ENCODE results near the gene AMBN. TPM values are rescaled to one million over a fixed set of nuclear protein-coding genes. Genes with fewer than 3 reads are reported as not detected.
"Not testable (repeated sequence)": the region's sequence is repeated elsewhere in the genome, so short reads cannot be mapped to it uniquely, and the experiment has no call there.

AMBN gene
- total and polyA plus RNA-seq, 3 experiments from 2014 or later = not detected

DNA sequence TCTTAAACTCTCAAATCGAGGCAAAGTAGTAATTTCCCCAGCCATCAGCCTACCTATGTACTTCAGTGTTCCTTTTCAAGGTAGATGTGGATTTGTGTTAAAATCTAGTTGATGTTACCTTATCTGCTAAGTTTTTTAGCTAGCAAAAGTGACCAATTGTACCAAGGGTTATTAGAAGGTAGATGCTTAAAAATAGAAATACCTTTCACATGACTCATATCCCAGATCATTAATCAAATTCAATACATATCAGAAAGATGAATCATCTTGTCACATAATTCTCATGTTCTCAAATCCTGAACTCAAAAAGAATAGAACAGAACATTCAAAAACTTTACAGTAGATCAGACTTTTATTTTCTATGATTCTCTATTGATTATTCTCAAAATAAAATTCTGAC, 40.0 kb downstream of the AMBN start:
- Mint-ChIP-seq H3K36me3 (no peaks in the 10 kb centered on the region), H3K4me3 (no peak overlapping the region), H3K4me1 (peaks cover 0 to 9% (median 2%) of the 10 kb centered on the region in 3 donors), H3K27ac (no peak overlapping the region), H3K9me3 (no peaks in the 10 kb centered on the region), H3K27me3 (peaks cover 5 to 21% of the 10 kb centered on the region in 2 donors)
- Histone ChIP-seq H3K36me3 (ENCODE audit: insufficient read depth, low read length) (no peaks in the 10 kb centered on the region), H3K4me1 (ENCODE audit: insufficient read depth, low read length) (no peaks in the 10 kb centered on the region), H3K27me3 (ENCODE audit: insufficient read depth, low read length, poor library complexity, severe bottlenecking) (no peaks in the 10 kb centered on the region), H3K9me3 (ENCODE audit: low read length) (no peaks in the 10 kb centered on the region), H3K27ac (ENCODE audit: low read depth, low read length) (no peak overlapping the region), H3K4me3 (ENCODE audit: low read length) (no peak overlapping the region)
- ChIA-PET POLR2A (no interaction called here), CTCF (no interaction called here)
- no peak for DNase-seq

GRCh38 chr4:70634482-70634881, 42.4 kb downstream of the AMBN start:
- no peak for DNase-seq
- H3K27me3 Mint-ChIP-seq = peaks cover 7 to 21% of the 10 kb centered on the region in 2 donors
- Histone ChIP-seq H3K4me3 (ENCODE audit: low read length) (no peak overlapping the region), H3K4me1 (ENCODE audit: insufficient read depth, low read length) (no peaks in the 10 kb centered on the region), H3K27me3 (ENCODE audit: insufficient read depth, low read length, poor library complexity, severe bottlenecking) (no peaks in the 10 kb centered on the region), H3K9me3 (ENCODE audit: low read length) (no peaks in the 10 kb centered on the region), H3K27ac (ENCODE audit: low read depth, low read length) (no peak overlapping the region), H3K36me3 (ENCODE audit: insufficient read depth, low read length) (no peaks in the 10 kb centered on the region)
- peaks cover 0 to 3% (median 0%) of the 10 kb centered on the region in 3 donors for H3K4me1 Mint-ChIP-seq
- no peaks in the 10 kb centered on the region for H3K9me3 Mint-ChIP-seq
- ChIA-PET CTCF (interaction anchor here (1.5 kb wide), 1 partner anchor 18 kb away, joined by 3 read pairs; no protein-coding TSS in a partner anchor), POLR2A (no interaction called here)
- no peak overlapping the region for H3K27ac Mint-ChIP-seq
- H3K36me3 Mint-ChIP-seq = no peaks in the 10 kb centered on the region
- no peak overlapping the region for H3K4me3 Mint-ChIP-seq

DNA sequence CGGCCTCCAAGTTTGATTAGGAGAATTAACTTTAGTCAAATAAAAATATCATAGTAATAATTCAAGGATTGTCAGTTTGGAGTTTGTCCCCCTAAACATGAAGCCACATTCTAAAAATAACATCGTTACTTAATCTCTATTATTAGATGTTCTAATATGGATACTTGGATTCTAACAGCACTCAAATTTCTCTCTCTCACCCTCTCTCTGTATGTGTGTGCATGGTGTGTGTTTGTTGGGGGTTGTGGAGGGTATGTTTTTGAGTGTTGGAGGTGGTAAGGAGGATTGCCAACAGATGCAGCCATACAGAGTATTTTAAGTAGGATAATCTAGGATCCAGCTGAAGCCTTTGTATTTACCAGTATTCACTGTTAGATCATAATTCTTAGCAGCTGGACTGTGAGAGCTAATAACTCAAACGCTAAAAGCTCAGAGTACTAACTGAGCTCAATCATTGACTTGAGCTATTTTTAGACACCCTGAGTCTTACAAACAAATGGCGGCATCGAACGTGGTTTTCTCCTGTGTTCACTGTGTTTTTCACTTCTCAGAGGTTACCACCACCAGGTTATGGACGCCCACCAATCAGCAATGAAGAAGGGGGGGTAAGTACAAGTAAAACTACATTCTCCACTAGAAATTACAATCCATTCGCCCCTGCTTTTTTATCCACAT, 45.3 kb downstream of the AMBN start:
- no peaks in the 10 kb centered on the region for H3K9me3 Mint-ChIP-seq
- Histone ChIP-seq H3K4me1 (ENCODE audit: insufficient read depth, low read length) (no peaks in the 10 kb centered on the region), H3K9me3 (ENCODE audit: low read length) (no peaks in the 10 kb centered on the region), H3K27ac (ENCODE audit: low read depth, low read length) (no peak overlapping the region), H3K4me3 (ENCODE audit: low read length) (no peak overlapping the region), H3K36me3 (ENCODE audit: insufficient read depth, low read length) (no peaks in the 10 kb centered on the region), H3K27me3 (ENCODE audit: insufficient read depth, low read length, poor library complexity, severe bottlenecking) (no peaks in the 10 kb centered on the region)
- peaks cover 7 to 29% of the 10 kb centered on the region in 2 donors for H3K27me3 Mint-ChIP-seq
- ChIA-PET POLR2A (interaction anchor here (0.7 kb wide), 1 partner anchor 212 kb away, joined by 10 read pairs; no protein-coding TSS in a partner anchor), CTCF (no interaction called here)
- no peaks in the 10 kb centered on the region for H3K36me3 Mint-ChIP-seq
- H3K4me3 Mint-ChIP-seq = no peak overlapping the region
- H3K4me1 Mint-ChIP-seq = no peaks in the 10 kb centered on the region
- H3K27ac Mint-ChIP-seq = no peak overlapping the region
- no peak for DNase-seq

GRCh38 chr4:70640192-70640591, 48.1 kb downstream of the AMBN start:
- Histone ChIP-seq H3K36me3 (ENCODE audit: insufficient read depth, low read length) (no peaks in the 10 kb centered on the region), H3K4me3 (ENCODE audit: low read length) (no peak overlapping the region), H3K4me1 (ENCODE audit: insufficient read depth, low read length) (no peaks in the 10 kb centered on the region), H3K27me3 (ENCODE audit: insufficient read depth, low read length, poor library complexity, severe bottlenecking) (no peaks in the 10 kb centered on the region), H3K9me3 (ENCODE audit: low read length) (no peaks in the 10 kb centered on the region), H3K27ac (ENCODE audit: low read depth, low read length) (no peak overlapping the region)
- ChIA-PET POLR2A (no interaction called here), CTCF (interaction anchor here (0.9 kb wide), 1 partner anchor 12 kb away, joined by 3 read pairs; no protein-coding TSS in a partner anchor)
- Mint-ChIP-seq H3K4me3 (no peak overlapping the region), H3K9me3 (no peaks in the 10 kb centered on the region), H3K27ac (no peak overlapping the region), H3K27me3 (peaks cover 1 to 15% of the 10 kb centered on the region in 2 donors), H3K4me1 (no peaks in the 10 kb centered on the region), H3K36me3 (no peaks in the 10 kb centered on the region)
- no peak for DNase-seq

DNA sequence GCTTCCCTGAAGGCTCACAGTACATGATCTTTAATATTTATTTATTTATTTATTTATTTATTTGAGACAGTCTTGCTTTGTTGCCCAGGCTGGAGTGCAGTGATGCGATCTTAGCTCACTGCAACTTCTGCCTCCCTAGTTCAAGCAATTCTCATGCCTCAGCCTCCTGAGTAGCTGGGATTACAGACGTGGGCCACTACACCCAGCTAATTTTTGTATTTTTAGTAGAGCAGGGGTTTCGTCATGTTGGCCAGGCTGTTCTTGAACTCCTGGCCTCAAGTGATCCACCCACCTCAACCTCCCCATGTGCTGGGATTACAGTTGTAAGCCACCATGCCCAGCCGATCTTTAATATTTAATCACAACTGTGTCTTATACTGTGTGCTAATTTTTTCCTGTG, 58.7 kb downstream of the AMBN start:
- not testable (repeated sequence) for DNase-seq; H3K36me3 ChIP-seq (ENCODE audit: insufficient read depth, low read length); H3K27me3 ChIP-seq (ENCODE audit: insufficient read depth, low read length, poor library complexity, severe bottlenecking); H3K9me3 Mint-ChIP-seq; H3K9me3 ChIP-seq (ENCODE audit: low read length); H3K4me1 ChIP-seq (ENCODE audit: insufficient read depth, low read length); H3K36me3 Mint-ChIP-seq; H3K27ac Mint-ChIP-seq; H3K4me3 ChIP-seq (ENCODE audit: low read length); H3K4me1 Mint-ChIP-seq; H3K27ac ChIP-seq (ENCODE audit: low read depth, low read length); H3K27me3 Mint-ChIP-seq; H3K4me3 Mint-ChIP-seq
- CTCF ChIA-PET = interaction anchor here (0.9 to 2.5 kb wide), 2 partner anchors 17 to 86 kb away, joined by 4 to 10 read pairs; no protein-coding TSS in a partner anchor
- POLR2A ChIA-PET = interaction anchor here (0.6 kb wide), 1 partner anchor 65 kb away, joined by 5 read pairs; no protein-coding TSS in a partner anchor

DNA sequence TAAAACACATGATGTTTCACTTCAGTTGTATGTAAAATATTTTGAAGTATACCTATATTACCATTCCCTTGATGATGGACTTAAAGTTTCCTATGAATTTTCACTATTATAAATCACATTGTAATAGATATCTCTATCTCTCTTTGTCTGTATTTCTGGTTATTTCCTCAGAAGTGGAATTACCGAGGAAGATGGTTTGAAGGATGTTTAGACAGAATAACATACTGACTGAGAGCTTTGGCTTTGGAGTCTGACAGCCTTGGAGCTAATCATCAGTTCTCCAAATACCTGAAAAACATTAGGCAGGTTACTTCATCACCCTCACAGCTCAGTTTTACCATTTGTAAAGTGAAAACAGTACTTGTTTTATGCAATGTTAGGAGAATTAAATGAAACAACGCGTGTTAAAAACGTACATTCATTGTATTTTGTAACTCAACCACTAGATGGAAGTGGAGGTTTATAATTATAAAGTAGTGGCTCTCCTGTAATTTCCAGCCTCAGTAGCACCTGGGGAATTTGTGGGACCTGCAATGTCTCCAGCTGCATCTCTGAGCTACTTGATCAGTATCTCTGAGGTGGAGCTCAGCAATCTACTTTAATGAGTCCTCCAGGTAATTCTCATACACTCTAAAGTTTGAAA, 59.9 kb downstream of the AMBN start:
- H3K9me3 Mint-ChIP-seq = no peaks in the 10 kb centered on the region
- Histone ChIP-seq H3K36me3 (ENCODE audit: insufficient read depth, low read length) (no peaks in the 10 kb centered on the region), H3K27ac (ENCODE audit: low read depth, low read length) (no peak overlapping the region), H3K27me3 (ENCODE audit: insufficient read depth, low read length, poor library complexity, severe bottlenecking) (no peaks in the 10 kb centered on the region), H3K4me3 (ENCODE audit: low read length) (no peak overlapping the region), H3K4me1 (ENCODE audit: insufficient read depth, low read length) (no peaks in the 10 kb centered on the region), H3K9me3 (ENCODE audit: low read length) (no peaks in the 10 kb centered on the region)
- CTCF ChIA-PET = interaction anchor here (0.7 to 2.5 kb wide), 13 partner anchors 12 to 530 kb away, joined by 3 to 13 read pairs (median 3); partner anchors contain the start of genes DCK and RUFY3
- H3K4me1 Mint-ChIP-seq = peaks cover 0 to 5% (median 0%) of the 10 kb centered on the region in 3 donors
- POLR2A ChIA-PET = interaction anchor here (0.6 kb wide), 1 partner anchor 10 kb away, joined by 3 read pairs; no protein-coding TSS in a partner anchor
- no peak overlapping the region for H3K27ac Mint-ChIP-seq
- peaks cover 0 to 9% of the 10 kb centered on the region in 2 donors for H3K27me3 Mint-ChIP-seq
- H3K36me3 Mint-ChIP-seq = no peaks in the 10 kb centered on the region
- H3K4me3 Mint-ChIP-seq = no peak overlapping the region
- DNase-seq = peak in 2 of 5 donors; percentile 24 to 37

DNA sequence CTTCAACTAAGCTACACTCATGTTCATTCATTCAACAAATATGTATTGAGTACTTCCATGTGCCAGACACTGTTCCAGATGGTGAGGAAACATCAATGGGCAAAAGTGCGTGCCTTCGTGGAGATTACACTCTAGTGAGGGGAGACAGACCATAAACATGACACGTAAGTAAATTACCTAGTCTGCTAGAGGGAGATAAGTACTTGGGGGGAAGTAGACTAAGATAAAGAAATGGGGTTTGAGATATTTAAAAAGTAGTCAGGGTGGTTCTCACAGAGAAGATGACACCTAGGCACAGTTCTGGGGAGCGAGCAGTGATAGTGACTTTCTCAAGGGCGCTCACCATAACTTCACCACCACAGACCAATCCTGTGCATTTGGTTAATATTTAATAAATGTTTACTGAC, 62.6 kb downstream of the AMBN start:
- Mint-ChIP-seq H3K4me1 (peaks cover 0 to 5% (median 0%) of the 10 kb centered on the region in 3 donors), H3K9me3 (no peaks in the 10 kb centered on the region), H3K4me3 (no peak overlapping the region), H3K36me3 (no peaks in the 10 kb centered on the region), H3K27ac (no peak overlapping the region), H3K27me3 (peaks cover 0 to 5% of the 10 kb centered on the region in 2 donors)
- no peaks in the 10 kb centered on the region for H3K27me3 ChIP-seq (ENCODE audit: insufficient read depth, low read length, poor library complexity, severe bottlenecking)
- H3K9me3 ChIP-seq (ENCODE audit: low read length) = no peaks in the 10 kb centered on the region
- DNase-seq = no peak
- H3K36me3 ChIP-seq (ENCODE audit: insufficient read depth, low read length) = no peaks in the 10 kb centered on the region
- ChIA-PET CTCF (no interaction called here), POLR2A (no interaction called here)
- H3K4me3 ChIP-seq (ENCODE audit: low read length) = no peak overlapping the region
- H3K4me1 ChIP-seq (ENCODE audit: insufficient read depth, low read length) = no peaks in the 10 kb centered on the region
- no peak overlapping the region for H3K27ac ChIP-seq (ENCODE audit: low read depth, low read length)

All from CD8-positive, alpha-beta memory T cell (primary cell).